Tongue (tissue), 2 donors: ENCODE measurements around the gene LY6G6F. TPM values are rescaled to one million over a fixed set of nuclear protein-coding genes. Genes with fewer than 3 reads are reported as not detected.

Experiments used
- DNase-seq: peaks from one replicate; pipeline ENCODE4 v3.0.0-alpha.2; 2015
- total RNA-seq: library from RNA; depleted of rRNA; stranded (reverse); fragments of >200 nt; gene quantifications from one replicate; pipeline ENCODE4 v1.2.3, GENCODE V29; 2014

LY6G6F gene
- total RNA-seq, 1 donor from 2014 or later, result 0.82 TPM

DNA sequence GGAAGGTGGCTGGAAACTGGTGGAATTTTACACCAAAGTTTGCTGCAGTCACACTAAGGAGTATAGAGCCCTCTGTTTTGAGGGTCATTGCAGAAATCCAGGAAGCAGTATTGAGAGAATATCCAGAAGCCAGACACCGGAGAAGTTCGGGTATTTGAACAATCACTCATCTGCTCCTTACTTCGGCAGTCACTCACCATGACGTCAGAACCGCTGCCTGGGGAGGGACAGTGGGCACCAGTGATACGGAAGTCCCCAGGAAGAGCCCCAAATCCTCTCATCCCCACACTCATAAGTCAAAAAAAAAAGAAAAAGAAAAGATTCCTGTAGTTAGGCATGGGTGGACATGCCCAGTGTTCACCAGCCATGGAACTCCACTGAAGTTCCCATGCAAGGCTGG, 29.8 kb upstream of the LY6G6F start:
- no peak for DNase-seq

DNA sequence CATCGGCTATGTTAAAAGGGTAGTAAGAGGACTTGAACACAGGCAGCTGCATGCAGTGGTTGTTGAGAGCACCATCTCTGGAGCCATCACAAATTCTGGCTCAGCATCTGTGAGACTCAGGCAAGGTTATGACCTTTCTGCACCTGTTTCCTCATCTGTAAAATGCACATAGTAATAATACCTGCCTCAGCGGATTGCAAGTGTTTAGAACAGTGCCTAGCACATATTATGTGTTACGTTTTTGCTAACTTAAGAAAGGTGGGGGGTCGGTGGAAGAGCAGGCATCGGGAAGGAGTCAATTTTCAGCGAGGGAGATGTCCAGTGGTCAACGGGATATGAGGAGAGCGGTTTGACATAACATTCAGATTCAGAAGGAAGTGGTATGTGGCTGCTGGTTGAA, 28.7 kb upstream of the LY6G6F start:
- no peak for DNase-seq

DNA sequence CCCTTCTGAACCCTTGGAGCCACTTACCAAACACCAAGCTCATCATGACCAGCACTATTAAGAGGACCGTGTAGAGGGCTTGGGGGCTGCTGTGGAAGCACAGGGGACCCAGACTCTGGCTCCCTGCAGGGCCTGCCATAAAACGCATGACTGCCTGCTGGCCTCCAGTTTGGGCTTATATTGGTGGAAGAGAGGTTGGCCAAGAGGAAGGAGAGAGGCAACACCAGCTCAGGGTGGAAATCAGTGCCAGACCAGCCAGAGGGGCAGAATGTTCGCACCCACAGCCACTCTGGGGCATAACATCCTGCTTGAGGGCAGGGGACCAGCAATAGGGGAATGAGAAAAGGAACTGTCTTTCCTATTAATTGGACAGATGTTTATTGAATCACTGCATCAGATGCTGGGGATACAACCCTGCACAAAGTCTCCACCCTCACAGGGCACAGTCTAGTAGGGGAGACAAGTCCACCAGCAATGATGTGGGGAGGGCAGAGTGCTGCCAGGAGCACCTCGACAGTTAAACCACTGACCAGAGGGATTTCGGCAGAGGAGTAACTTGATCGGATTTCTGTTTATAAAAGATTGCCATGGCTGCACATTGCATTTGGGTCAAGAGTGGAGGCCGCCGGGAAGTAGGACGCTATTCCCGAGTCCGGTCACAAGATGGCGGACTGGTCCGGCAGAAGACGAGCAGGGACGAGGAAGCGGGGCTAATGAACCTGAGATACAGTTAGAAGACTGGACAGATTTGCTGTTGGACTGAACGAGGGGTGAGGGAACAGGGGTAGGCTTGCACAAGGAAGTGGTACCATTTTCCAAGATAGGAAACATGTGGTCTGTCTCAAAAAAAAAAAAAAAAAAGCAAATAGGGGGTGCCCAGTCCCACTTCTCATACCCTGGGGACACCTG, 26.2 kb upstream of the LY6G6F start, which contains the start of gene LY6G5C:
Gene LY6G5C, minus strand, starts transcription at position 842 of the 909 bp plus-strand sequence. Its CDS starts 694 bp downstream, at position 148.
- peak; percentile 91 for DNase-seq

- peak; percentile 34 for DNase-seq
Measured at GRCh38 chr6:31681135-31681671, 25.5 kb upstream of the LY6G6F start.

DNA sequence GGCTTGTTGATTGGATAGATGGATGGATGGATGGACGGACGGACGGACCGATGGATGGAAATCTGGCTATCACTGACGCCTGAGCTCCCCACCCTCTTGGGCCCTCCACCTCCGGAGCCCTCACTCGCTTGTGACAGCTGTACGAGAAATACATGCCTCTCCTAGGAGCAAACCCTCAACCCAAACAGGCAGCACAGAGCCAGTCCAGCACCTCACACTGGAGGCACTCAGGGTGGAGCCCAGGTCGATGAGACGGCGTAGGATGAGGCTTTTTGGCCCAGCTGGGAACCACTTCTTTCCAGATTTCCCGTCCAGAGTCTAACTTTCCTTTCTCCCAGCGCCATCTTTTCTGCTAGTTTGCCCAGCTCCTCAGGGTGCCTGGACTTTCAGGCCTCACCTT, 23.1 kb upstream of the LY6G6F start:
- peak; percentile 14 for DNase-seq

DNA sequence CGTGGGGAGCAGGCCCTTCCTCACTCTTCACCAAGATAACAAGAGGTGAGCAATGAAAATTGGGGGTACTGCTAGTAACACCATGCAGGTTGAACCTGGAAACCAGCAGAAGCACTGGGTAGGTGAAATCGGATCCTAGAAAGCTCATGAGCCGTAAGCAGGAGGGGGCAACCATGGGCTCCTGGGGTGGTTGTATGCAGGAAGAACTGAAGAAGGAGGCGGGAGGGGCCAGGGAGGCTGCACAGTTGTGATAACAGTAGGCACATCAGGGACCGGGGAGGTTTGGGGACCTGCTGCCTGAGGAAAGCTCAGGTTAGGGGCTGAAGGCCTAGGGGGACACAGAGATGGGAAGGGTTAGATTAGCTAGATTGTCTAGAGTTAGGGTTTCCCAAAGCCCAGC, 20.2 kb upstream of the LY6G6F start:
- DNase-seq, result no peak

DNA sequence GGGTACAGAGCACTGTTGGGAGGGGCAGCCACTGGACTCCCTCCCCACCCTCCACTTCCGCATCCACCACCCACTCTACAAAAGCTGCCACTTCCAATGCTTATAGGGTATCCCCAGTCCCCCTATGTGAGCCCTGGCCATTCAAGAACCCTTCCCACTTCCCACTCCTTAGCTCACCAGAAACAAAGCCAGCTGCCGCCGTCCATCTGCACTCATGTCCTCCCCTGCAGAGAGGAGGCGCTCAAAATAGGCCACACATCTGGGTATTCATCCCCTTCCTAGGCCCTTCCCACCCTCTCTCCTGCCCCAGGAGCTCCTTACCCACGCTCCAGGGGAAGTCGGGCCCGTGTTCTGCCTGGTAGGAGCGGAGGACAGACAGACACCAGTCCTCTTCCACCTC, 19.3 kb upstream of the LY6G6F start:
- DNase-seq, result peak; percentile 32

DNA sequence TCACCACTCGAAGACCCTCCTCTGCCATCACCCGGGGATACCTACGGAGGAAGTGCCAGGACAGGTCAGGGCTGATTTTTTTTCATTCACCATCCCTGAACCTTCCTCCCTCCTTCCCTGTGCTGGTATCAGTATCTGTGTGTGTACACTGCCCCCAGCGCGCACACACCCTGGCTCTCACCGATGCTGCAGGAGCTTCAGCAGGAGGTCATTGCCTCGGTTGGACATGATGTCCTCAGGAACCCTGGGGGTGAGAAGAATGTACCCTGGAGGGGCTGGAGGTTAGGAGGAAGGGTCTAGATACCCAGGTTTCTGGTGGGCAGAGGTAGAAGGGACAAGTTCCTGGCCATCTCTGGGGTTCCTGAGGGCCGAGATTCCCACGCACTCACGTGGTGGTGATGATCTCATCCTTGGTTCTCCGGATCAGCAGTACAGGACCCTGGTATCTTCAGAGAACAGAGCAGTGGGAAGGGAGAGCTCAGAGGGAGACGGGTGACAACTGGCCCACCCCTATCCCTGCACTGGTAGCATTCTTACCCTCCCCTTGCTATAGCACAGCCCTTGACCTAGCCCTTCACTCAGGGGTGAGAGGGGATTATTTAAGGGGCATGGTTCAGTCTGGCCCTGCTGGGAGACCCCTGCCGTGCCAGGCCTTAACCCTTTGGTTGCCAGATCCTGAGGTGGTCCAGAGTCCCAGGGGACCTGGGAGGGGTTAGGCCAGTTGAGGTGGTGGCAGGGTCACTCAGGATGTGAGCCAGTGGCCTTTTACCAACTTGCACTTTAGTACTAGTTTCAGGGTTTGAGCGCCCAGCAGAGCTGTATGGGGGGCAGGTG, 18.6 kb upstream of the LY6G6F start:
- no peak for DNase-seq

GRCh38 chr6:31689249-31690110, 17.2 kb upstream of the LY6G6F start:
- DNase-seq, result no peak

- no peak for DNase-seq
Measured at GRCh38 chr6:31690231-31691077, 16.2 kb upstream of the LY6G6F start.

DNA sequence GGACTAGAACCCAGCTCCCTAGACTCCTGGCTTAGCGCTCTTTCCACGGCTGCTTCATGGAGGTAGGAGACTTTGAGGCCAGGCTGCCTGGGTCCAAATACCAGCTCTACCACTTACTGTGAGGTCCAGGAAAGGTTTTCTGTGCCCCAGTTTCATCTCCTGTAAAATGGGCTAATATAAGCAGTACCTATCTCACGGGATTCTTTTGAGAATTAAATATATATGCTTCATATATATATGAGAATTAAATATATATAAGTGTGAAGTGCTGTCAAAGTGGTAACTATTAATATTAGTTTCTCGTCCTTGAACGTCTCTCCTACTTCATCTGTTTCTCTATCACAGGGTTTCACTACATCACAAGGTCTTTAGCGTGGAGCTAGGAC, 15.6 kb upstream of the LY6G6F start:
- no peak for DNase-seq

DNA sequence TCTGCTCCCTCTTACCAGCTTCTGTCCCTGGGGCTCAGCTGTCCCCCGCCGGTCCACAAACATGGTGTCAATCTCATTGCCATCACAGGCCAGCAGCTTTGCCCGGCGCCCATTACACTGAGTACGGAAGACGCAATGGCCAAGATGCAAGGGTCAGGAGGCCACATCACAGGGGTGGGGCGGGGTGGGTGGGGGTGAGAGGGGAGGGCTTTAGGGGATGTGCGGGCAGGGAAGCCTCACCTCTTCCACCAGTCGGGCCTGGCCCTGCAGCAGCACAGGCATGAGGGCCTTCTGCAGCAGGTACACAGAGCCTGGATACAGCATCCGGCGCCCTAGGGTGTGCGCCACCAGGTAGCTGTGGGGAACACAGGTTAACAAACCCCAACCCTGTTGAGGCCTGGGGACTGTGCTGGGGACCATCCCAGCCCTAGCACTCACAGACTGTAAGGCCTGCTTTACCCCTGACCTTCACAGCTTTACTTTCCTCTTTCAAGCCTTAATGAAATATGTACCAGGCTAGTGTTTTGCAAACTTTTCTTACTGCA, 15.0 kb upstream of the LY6G6F start:
- DNase-seq, result no peak

GRCh38 chr6:31692353-31692752, 14.3 kb upstream of the LY6G6F start:
- DNase-seq, result no peak

- DNase-seq, result no peak
Measured at GRCh38 chr6:31692886-31693285, 13.8 kb upstream of the LY6G6F start.

DNA sequence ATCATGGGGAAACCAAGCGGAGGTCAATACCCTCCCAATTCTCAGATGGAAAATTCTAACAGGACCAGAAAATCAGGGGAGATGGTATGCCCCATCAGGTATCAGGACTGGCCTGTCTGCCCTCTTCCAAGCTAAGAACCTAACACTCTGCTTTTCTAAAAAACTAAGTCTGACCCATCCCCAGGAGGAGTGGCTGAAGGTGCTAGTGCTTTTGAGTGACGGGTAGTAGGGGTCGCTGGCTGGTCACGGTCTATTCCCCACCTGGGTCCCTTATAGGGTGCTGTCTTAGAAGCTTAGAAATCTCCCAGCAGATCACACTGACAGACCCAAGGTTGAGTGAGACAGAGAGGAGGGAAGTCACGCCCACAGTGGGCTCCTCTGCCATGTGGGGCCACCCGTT, 13.1 kb upstream of the LY6G6F start:
- no peak for DNase-seq

- DNase-seq, result no peak
Measured at GRCh38 chr6:31697555-31697954, 9.1 kb upstream of the LY6G6F start.

DNA sequence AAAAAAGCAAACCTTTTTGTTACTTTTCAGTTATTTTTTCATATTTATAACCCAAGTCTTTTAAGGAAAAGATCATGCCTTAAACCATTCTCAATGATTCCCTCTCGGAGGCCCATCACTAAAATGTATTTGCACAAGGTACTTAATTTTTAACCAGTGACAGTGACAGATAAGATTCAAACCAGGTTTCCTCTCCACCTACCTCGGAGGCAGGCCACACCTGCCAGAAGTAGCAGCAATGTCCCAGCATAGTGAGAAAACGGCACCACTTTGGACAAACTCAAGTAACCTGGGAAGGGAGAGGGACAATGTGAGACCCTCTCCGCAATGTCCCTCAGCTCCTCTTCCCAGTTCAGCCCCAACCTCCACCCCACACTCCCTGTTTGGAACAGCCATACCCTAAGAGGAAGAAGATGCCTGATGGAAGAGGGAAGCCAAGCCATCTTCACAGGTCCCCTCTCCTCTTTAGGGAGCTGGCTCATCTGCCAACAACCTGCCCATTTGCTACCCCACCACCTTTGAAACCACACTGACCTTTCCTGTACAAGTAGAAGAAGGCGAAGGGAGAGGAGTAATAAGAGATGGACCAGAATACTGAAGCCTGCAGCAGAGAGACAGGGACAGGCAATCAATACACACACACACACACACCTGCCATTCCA, 5.8 kb upstream of the LY6G6F start:
- no peak for DNase-seq

DNA sequence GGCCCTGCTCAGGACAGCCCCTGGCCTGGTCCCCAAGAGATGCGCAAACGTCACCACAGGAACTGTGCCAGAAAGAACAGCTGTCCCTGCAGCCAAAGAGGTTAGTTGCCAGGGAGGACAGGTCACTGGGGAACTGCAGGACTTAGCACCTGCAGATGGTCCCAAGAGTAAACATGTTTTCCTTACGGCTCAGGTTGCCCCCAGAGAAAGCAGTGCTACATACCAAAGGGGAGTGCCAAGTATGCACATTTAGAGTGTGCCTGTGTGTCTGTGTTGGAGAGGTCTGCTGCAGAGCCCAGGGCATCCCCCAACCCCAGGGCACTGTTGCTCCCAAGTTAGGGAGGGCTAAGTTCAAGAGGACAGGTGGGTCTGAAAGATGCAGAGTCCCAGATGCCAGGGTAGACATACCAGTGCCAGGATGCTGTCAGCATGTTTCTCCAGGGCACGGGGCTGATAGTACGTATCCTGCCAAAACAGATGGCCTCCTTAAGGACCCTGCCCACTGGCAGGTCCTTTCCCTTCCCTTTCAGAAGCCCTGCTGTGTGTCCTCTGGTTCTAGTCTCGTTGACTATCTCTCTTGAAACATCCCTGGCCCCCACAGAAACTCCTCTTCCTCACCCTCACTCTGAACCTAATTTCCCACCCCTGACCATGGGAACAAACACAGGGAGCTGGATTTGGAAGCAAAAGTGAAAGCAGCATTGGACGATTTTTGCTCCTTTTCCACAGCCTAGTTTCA, 4.8 kb upstream of the LY6G6F start:
- peak; percentile 84 for DNase-seq

- DNase-seq, result peak; percentile 25
Measured at GRCh38 chr6:31702405-31702818, 4.3 kb upstream of the LY6G6F start.
